LNCAP (cell line): ENCODE measurements around the gene HOXA6.

Experiments used
- CTCF ChIP-seq: fragments of 450-650 bp; IDR thresholded peaks from 2 replicates; pipeline ENCODE4 v1.5.1; 2017; ENCODE audit warnings: mild to moderate bottlenecking

Gene HOXA6

GRCh38 chr7:27145165-27145913 is 2.2 kb downstream of the HOXA6 start:
- no peak for TF ChIP-seq CTCF

GRCh38 chr7:27144781-27145164 is 2.8 kb downstream of the HOXA6 start:
- no peak for TF ChIP-seq CTCF

- TF ChIP-seq CTCF, result no peak
Measured at GRCh38 chr7:27143950-27144780, 3.4 kb downstream of the HOXA6 start.

DNA sequence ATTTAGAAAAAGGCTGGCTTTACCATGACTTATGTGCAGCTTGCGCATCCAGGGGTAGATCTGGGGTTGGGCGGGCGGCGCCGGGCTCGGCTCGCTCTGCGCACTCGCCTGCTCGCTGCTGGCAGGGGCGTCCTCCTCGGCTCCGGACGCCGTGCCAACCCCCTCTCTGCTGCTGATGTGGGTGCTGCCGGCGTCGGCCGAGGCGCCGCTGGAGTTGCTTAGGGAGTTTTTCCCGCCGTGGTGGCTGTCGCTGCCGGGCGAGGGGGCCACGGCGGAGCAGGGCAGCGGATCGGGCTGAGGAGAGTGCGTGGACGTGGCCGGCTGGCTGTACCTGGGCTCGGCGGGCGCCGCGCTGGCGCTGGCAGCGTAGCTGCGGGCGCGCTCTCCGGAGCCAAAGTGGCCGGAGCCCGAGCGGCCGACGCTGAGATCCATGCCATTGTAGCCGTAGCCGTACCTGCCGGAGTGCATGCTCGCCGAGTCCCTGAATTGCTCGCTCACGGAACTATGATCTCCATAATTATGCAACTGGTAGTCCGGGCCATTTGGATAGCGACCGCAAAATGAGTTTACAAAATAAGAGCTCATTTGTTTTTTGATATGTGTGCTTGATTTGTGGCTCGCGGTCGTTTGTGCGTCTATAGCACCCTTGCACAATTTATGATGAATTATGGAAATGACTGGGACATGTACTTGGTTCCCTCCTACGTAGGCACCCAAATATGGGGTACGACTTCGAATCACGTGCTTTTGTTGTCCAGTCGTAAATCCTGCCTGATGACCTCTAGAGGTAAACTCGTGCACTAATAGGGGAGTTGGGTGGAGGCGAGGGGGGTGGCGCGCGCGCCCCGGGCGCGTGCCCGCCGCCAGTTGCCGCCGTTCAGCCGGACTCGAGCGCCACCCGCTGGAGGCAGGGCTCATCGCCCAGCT is 4.3 kb downstream of the HOXA6 start, which contains the start of gene HOXA5:
TSS of gene HOXA5 (minus strand) at position 659 of the 927 bp plus-strand sequence. CDS start at position 585, 74 bp downstream.
- TF ChIP-seq CTCF, result no peak

- no peak for TF ChIP-seq CTCF
Measured at GRCh38 chr7:27142580-27143022, 5.0 kb downstream of the HOXA6 start.

GRCh38 chr7:27141923-27142579 is 5.5 kb downstream of the HOXA6 start:
- TF ChIP-seq CTCF, result no peak
